Fibroblast of the aortic adventitia (primary cell): Measurements from ENCODE around the gene PCMTD2. TPM values are rescaled to one million over a fixed set of nuclear protein-coding genes. Genes with fewer than 3 reads are reported as not detected.

ENCODE experiments used
- DNase-seq: peaks from one replicate; pipeline ENCODE4 v3.0.0-alpha.2; 2010; ENCODE audit warnings: low read depth
- H3K4me3 ChIP-seq: 2 replicates; pipeline ENCODE4 v1.5.1; 2011; ENCODE audit warnings: low read depth, mild to moderate bottlenecking, control low read depth, low read length, moderate library complexity
- total RNA-seq: library from RNA; depleted of rRNA; stranded (reverse); fragments of >200 nt; gene quantifications from 2 replicates; pipeline ENCODE4 v1.2.3, GENCODE V29; 2012; ENCODE audit warnings: low replicate concordance
- TF ChIP-seq, protein P1 (sequence below): IDR thresholded peaks from 2 replicates; pipeline ENCODE4 v1.5.1; 2011; ENCODE audit warnings: mild to moderate bottlenecking, low read length, control low read depth, inconsistent platforms; ENCODE audit not compliant: insufficient read depth

The PCMTD2 gene
- total RNA-seq, 1 donor, result 33.8 TPM

DNA sequence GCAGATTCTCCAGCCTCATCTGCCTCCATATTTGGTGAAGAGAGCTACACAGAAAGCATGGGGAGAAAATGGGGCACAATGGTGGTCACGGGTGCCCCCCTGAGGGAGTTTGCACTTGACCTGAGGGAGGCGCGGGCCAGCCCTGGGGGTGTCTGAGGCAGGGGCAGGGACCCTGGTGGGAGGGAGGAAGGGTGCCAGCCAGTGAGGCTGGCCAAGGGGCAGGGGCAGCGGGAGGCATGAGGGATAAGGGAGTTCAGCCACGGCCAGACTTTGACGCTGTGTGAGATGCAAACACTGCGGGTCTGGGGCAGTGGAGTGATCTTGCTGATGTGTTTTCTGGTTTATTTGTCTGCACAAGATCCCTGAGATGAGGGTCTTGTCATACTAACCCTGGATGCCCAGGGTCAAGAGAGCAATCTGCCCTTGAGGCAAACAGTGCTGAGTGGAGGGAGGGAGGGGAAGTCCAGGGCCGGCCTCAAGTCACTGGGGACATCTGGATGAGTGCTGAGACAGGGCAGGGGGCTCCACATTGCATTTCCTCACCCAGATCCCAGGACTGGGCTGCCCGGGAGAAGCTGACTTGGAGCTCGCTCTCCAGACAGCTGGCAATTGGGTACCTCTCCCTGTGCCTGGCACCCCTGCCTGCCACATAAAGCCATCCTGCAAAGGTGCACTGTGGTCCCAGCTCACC, 8.8 kb upstream of the PCMTD2 start:
- no peak for DNase-seq

DNA sequence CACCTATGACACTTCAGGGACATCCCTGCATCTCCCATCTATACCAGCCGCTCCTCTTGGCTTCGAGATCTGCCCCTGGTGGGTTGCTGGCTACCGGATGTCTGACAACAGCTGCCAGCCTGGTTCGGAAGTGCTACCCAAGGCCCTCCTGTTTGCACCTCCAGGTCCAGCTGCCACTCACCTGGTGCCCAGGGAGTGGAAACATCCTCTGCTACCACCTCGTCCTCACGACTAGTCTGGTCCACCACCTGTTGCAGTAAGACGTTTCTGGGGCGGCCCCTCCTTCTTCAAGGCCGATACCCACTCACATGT, 8.3 kb upstream of the PCMTD2 start:
- no peak overlapping the region for H3K4me3 ChIP-seq
- no peak for DNase-seq
- TF ChIP-seq, protein P1, sequence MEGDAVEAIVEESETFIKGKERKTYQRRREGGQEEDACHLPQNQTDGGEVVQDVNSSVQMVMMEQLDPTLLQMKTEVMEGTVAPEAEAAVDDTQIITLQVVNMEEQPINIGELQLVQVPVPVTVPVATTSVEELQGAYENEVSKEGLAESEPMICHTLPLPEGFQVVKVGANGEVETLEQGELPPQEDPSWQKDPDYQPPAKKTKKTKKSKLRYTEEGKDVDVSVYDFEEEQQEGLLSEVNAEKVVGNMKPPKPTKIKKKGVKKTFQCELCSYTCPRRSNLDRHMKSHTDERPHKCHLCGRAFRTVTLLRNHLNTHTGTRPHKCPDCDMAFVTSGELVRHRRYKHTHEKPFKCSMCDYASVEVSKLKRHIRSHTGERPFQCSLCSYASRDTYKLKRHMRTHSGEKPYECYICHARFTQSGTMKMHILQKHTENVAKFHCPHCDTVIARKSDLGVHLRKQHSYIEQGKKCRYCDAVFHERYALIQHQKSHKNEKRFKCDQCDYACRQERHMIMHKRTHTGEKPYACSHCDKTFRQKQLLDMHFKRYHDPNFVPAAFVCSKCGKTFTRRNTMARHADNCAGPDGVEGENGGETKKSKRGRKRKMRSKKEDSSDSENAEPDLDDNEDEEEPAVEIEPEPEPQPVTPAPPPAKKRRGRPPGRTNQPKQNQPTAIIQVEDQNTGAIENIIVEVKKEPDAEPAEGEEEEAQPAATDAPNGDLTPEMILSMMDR, result no peak

More for the DNA sequence above, 8.8 kb upstream of the PCMTD2 start:
- TF ChIP-seq, protein P1, result no peak
- no peak overlapping the region for H3K4me3 ChIP-seq

DNA sequence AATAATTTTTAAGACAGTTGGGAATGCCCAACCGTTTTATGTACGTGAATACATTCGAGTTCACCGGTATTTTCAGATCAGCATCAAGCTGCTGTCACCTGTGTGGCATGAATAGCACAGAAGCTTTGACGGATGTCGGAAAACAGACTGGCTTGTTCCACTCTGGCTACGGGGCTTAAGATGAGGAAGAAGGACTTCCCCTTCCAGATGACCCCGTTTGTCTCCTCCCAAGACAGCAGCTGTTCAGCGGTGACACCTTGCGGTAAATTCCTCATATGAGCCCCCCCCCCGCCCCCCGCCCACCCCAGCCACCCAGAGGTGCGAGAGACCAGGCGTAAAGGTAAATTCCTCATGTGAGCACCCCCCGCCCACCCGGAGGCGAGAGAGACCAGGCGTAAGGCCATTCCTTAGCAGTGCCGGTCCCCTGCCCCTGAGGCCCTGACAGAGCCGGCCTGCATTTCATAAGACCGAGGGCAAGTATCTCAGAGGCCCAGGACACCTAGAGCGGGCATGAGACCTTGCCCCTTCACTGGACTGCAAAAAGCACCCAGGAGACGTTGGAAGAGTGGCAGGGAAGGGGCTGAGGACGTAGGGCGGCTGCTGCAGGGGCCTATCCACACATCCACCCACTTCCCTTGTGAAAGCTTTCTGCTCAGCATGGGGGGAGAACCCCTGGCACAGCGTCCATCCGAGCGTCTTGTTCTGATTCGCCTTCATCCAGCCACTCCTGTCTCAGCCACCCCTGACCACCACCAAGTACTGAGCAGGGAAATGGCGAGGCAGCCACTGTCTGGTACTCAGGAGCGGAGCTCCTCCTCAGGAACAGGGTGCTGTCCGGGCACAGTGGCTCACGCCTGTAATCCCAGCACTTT, 7.3 kb upstream of the PCMTD2 start:
- TF ChIP-seq, protein P1, result no peak
- no peak overlapping the region for H3K4me3 ChIP-seq
- DNase-seq, result no peak

DNA sequence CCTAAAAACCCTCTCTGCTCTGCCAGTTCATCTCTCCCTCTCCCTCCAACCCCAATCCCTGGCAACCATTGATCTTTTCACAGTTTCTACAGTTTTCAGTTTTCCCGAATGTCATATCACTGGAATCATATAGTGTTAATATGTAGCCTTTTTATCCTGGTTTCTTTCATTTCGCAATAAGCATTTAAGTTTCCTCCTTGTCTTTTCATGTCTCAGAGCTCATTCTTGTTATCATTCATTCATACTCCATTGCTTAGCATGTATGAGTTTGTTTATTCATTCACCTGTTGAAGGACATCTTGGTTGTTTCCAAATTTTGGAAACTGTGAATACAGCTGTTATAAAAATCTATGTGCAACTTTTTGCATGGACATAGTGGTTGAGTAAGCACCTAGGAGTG, 5.5 kb upstream of the PCMTD2 start:
- DNase-seq, result no peak
- TF ChIP-seq, protein P1, result no peak
- H3K4me3 ChIP-seq, result no peak overlapping the region

DNA sequence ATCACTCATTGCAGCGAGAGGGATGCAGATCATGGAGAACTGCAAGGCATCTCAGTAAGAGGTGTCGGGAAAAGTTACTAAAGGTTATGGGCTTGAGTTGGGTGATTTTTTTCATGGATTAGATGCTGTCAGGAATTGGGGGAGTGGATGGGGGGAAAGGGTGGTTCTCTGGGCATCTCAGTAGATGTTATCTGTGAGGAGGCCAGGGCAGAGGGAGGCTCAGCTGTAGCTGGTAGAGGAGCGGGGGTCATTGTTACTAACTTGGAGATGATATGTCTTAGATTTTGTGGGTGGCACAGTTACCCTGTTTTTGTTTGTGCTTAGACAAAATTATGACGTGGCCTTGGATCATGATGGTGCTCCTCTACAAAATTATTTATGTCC, 2.6 kb upstream of the PCMTD2 start:
- TF ChIP-seq, protein P1, result no peak
- no peak overlapping the region for H3K4me3 ChIP-seq
- no peak for DNase-seq

DNA sequence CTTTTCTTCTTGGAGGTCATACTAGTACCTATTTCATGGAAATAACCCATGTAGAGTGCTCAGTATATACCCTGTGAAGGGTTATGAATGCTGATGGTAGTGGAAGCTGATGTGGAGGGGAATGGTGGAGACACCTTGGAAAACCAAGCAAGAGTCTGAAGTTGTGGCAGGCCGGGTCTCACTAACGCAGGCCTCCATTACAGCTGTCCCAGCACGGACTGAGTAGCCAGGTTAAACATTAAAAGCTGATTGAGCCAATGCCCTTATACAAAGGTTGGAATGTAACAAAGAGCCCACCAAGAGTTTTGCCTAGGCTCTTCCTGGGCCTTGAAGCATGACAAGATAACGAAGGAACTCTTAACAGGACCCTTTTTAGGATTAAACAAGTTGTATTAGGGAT, 2.1 kb upstream of the PCMTD2 start:
- H3K4me3 ChIP-seq, result no peak overlapping the region
- TF ChIP-seq, protein P1, result no peak
- no peak for DNase-seq
